ENCODE results near the gene ABTB2.

- no peak for TF ChIP-seq POLR2A (IDR thresholded peaks at IDR 0.05)
- no peak for TF ChIP-seq CTCF (IDR thresholded peaks at IDR 0.05)
Measured at GRCh38 chr11:34179026-34179675, 178.7 kb downstream of the ABTB2 start.

Measured in esophagus squamous epithelium (tissue), 4 donors.